Activated CD4-positive, CD25-positive, alpha-beta regulatory T cell treated with anti-CD3 and anti-CD28 coated beads, Interleukin-2, amount 50 U/mL, for 24 hours (primary cell): ENCODE results near the gene MAP4K4.

Source experiments
- ATAC-seq, 2 donors: fragments of 150-1000 bp; cut with Tn5 transposase; one replicate each; pipeline ENCODE4 v1.10.0; 2021; ENCODE audit warnings: mild to moderate bottlenecking in 1 of 2, moderate library complexity in 1 of 2

The MAP4K4 gene

GRCh38 chr2:101693991-101694588 is 3.4 kb upstream of the MAP4K4 start:
- ATAC-seq: no peak

GRCh38 chr2:101696272-101697123 is 1.0 kb upstream of the MAP4K4 start:
- no peak for ATAC-seq

- peak; percentile 15 to 28 for ATAC-seq
Measured at GRCh38 chr2:101698014-101698843, 722 bp downstream of the MAP4K4 start.

- ATAC-seq: peak; percentile 59 to 69
Measured at GRCh38 chr2:101698844-101699754, 1.6 kb downstream of the MAP4K4 start.

GRCh38 chr2:101699755-101700461 is 2.4 kb downstream of the MAP4K4 start:
- no peak for ATAC-seq

- ATAC-seq: no peak
Measured at GRCh38 chr2:101704046-101704466, 6.5 kb downstream of the MAP4K4 start.

GRCh38 chr2:101704816-101705578 is 7.5 kb downstream of the MAP4K4 start:
- ATAC-seq: peak; percentile 40 to 42

- no peak for ATAC-seq
Measured at GRCh38 chr2:101706121-101706818, 8.8 kb downstream of the MAP4K4 start.

GRCh38 chr2:101706819-101707177 is 9.3 kb downstream of the MAP4K4 start:
- ATAC-seq: peak; percentile 11 to 21

- no peak for ATAC-seq
Measured at GRCh38 chr2:101710036-101710435, 12.5 kb downstream of the MAP4K4 start.

- peak; percentile 94 to 95 for ATAC-seq
Measured at GRCh38 chr2:101710471-101711318, 13.2 kb downstream of the MAP4K4 start.

GRCh38 chr2:101714118-101714517 is 16.6 kb downstream of the MAP4K4 start:
- ATAC-seq: no peak

- ATAC-seq: peak; percentile 30
Measured at GRCh38 chr2:101717071-101717845, 19.8 kb downstream of the MAP4K4 start.

GRCh38 chr2:101718479-101718878 is 21.0 kb downstream of the MAP4K4 start:
- no peak for ATAC-seq

- ATAC-seq: peak; percentile 91
Measured at GRCh38 chr2:101718993-101719571, 21.6 kb downstream of the MAP4K4 start.

- ATAC-seq: no peak
Measured at GRCh38 chr2:101720732-101721131, 23.2 kb downstream of the MAP4K4 start.

- ATAC-seq: no peak
Measured at GRCh38 chr2:101722864-101723263, 25.4 kb downstream of the MAP4K4 start.
